Non-pigmented ciliary epithelial cell (primary cell): Measurements from ENCODE around the gene ATP5F1E.
"Not testable (repeated sequence)": the region's sequence is repeated elsewhere in the genome, so short reads cannot be mapped to it uniquely, and the experiment has no call there.

Experiments used
- DNase-seq: peaks from one replicate; pipeline ENCODE4 v3.0.0-alpha.2; 2010; ENCODE audit warnings: low read depth

The ATP5F1E gene

GRCh38 chr20:59019217-59019616 is 12.9 kb downstream of the ATP5F1E start, which contains the start of gene TUBB1:
Gene TUBB1 (plus strand): TSS chr20:59019429. CDS start chr20:59019523, 94 bp downstream.
- no peak for DNase-seq

- DNase-seq: no peak
Observed at GRCh38 chr20:59018817-59019216, 13.3 kb downstream of the ATP5F1E start.

- no peak for DNase-seq
Observed at GRCh38 chr20:59017493-59018231, 14.5 kb downstream of the ATP5F1E start.

GRCh38 chr20:59016795-59017492 is 15.2 kb downstream of the ATP5F1E start:
- DNase-seq: no peak

- DNase-seq: no peak
Observed at GRCh38 chr20:59015812-59016711, 16.1 kb downstream of the ATP5F1E start.

- no peak for DNase-seq
Observed at GRCh38 chr20:59015411-59015810, 16.7 kb downstream of the ATP5F1E start.

GRCh38 chr20:59014680-59015389 is 17.3 kb downstream of the ATP5F1E start:
- DNase-seq: no peak

GRCh38 chr20:59013959-59014608 is 18.1 kb downstream of the ATP5F1E start:
- DNase-seq: no peak

GRCh38 chr20:59013031-59013951 is 18.8 kb downstream of the ATP5F1E start:
- DNase-seq: no peak

- not testable (repeated sequence) for DNase-seq
Observed at GRCh38 chr20:59011874-59012157, 20.3 kb downstream of the ATP5F1E start.

- DNase-seq: peak; percentile 65
Observed at GRCh38 chr20:59010995-59011873, 20.9 kb downstream of the ATP5F1E start.

GRCh38 chr20:59010321-59010994 is 21.7 kb downstream of the ATP5F1E start:
- no peak for DNase-seq

GRCh38 chr20:59008715-59009336 is 23.3 kb downstream of the ATP5F1E start:
- DNase-seq: no peak

GRCh38 chr20:59007665-59008511 is 24.2 kb downstream of the ATP5F1E start:
- no peak for DNase-seq

- DNase-seq: no peak
Observed at GRCh38 chr20:59006864-59007664, 25.1 kb downstream of the ATP5F1E start, which contains the start of gene CTSZ. Gene CTSZ (minus strand): TSS chr20:59007254. CDS start chr20:59007128, 126 bp downstream.

- no peak for DNase-seq
Observed at GRCh38 chr20:59006167-59006863, 25.8 kb downstream of the ATP5F1E start.
